Astrocyte of the spinal cord (primary cell): ENCODE results near the gene TUBAL3.

Experiments used
- DNase-seq: peaks from one replicate; pipeline ENCODE4 v3.0.0; 2011; ENCODE audit warnings: low read depth, low spot score
- H3K4me3 ChIP-seq: 2 replicates; pipeline ENCODE4 v1.5.1; 2011; ENCODE audit warnings: low read depth, mild to moderate bottlenecking, low read length, moderate library complexity
- in situ Hi-C: cut with HindIII; loops from 2 replicates; pipeline ENCODE4 v1.10.0; 2017; ENCODE audit warnings: low sequenced_read_pairs
- TF ChIP-seq, protein P1 (sequence below): IDR thresholded peaks from 2 replicates; pipeline ENCODE4 v1.5.1; 2012; ENCODE audit warnings: low read depth, mild to moderate bottlenecking, low read length, inconsistent platforms

The TUBAL3 gene

DNA sequence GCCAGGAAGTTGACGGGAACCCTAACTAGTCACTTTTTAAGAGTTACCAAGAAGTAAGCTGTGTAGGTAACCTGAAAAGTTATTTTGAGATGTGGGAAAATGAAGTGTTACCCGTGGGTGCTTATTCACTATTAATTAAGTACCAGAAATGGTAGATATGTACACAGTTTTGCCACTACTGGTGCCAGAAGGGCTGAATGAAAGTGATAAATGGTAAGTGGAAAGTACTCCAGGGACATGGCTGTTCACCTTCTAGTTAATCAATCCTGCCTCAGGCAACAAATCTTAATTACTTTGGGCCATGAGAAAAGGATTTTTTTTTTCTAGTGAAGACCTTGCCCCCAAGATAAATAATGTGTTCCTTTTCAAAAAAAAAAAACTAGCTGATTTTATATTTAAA lies 23.5 kb upstream of the TUBAL3 start:
- H3K4me3 ChIP-seq: no peak overlapping the region
- DNase-seq: no peak
- in situ Hi-C loops: no loop called here
- TF ChIP-seq, protein P1, sequence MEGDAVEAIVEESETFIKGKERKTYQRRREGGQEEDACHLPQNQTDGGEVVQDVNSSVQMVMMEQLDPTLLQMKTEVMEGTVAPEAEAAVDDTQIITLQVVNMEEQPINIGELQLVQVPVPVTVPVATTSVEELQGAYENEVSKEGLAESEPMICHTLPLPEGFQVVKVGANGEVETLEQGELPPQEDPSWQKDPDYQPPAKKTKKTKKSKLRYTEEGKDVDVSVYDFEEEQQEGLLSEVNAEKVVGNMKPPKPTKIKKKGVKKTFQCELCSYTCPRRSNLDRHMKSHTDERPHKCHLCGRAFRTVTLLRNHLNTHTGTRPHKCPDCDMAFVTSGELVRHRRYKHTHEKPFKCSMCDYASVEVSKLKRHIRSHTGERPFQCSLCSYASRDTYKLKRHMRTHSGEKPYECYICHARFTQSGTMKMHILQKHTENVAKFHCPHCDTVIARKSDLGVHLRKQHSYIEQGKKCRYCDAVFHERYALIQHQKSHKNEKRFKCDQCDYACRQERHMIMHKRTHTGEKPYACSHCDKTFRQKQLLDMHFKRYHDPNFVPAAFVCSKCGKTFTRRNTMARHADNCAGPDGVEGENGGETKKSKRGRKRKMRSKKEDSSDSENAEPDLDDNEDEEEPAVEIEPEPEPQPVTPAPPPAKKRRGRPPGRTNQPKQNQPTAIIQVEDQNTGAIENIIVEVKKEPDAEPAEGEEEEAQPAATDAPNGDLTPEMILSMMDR: no peak

DNA sequence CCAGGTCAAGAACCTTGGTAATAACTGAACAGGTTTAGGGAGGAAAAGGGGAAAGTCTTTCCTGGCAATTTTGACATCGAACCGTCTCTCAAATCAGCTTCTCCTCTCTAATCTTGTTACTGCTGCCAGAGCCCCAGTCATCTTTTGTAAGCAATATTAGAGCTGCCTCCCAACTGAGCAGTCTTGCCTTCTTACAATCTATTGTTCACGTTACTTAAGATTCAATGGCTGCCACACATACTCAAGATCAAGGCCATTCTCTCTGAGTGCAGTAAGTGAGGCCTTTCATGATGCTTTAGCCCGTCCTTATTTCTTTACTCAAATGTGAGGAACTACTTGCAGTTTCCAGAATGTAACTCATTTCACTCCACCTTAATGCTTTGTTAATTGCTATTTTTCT lies 20.1 kb upstream of the TUBAL3 start:
- in situ Hi-C loops: no loop called here
- TF ChIP-seq, protein P1: no peak
- H3K4me3 ChIP-seq: no peak overlapping the region
- DNase-seq: no peak

DNA sequence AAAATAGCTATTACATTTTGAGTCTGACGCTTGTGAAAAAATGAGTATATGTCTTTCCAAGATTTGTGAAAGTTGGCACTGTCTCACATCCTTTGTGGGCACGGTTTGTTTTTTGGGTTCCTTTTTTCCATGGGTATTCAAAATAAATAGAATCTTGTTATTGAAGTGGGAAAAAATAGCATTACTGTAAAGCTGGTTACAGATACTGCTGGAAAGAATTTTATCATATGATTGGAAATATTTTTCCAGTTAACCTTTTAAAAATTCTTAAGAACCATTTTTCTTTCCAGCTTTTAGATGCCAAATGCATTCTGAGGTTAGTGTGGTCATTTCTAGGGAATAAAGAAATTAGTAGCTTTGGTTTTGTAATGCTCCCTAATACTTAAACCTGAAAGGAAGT lies 19.1 kb upstream of the TUBAL3 start:
- H3K4me3 ChIP-seq: no peak overlapping the region
- DNase-seq: no peak
- TF ChIP-seq, protein P1: no peak
- in situ Hi-C loops: no loop called here

DNA sequence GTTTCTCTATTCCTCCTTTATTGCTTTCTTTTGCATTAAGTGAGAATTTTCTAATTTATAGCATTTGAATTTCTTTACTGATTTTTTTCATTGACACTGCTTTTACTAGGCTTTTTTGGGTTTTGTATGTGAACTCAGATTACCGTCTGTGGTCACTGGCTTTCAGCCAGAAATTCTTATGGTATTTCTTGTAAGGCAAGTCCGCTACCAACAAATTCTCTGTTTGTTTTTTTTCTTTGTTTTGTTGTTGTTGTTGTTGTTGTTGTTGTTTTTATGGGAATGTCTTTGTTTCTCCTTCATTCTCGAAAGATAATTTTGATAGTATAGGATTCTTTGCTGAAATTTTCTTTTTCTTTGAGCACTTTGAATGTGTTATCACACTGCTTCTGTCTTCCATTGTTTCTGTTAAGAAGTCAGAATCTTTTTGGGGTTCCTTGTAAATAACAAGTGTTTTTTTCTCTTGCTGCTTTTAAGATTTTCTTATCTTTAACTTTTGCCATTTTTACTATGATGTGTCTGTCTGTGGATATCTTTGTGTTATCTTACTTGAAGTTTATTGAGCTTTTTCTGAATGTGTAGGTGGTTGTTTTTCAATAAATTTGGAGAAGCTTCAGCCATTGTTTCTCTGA lies 15.0 kb upstream of the TUBAL3 start:
- no peak overlapping the region for H3K4me3 ChIP-seq
- in situ Hi-C loops: no loop called here
- DNase-seq: peak; percentile 33
- TF ChIP-seq, protein P1: no peak

DNA sequence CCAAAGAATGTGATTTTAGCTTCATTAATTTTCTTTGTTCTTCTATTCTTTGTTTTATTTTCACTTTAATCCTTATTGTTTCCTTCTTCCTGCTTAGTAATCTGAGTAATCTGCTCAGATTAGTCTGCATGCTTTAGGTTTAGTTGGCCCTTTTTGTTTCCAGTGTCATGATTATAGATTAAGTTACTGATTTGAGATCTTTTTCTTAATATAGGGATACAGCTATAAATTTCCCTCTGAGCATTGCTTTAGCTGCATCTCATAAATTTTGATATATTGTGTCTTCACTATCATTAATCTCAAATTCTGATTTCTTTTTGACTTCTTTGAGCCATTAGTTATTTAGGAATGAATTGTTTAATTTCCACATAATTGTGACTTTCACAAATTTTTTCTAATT lies 14.0 kb upstream of the TUBAL3 start:
- no peak for DNase-seq

GRCh38 chr10:5416981-5417380 lies 12.4 kb upstream of the TUBAL3 start:
- in situ Hi-C loops: no loop called here
- TF ChIP-seq, protein P1: no peak
- no peak for DNase-seq
- no peak overlapping the region for H3K4me3 ChIP-seq

More for the DNA sequence above, 14.0 kb upstream of the TUBAL3 start:
- in situ Hi-C loops: no loop called here
- no peak overlapping the region for H3K4me3 ChIP-seq
- TF ChIP-seq, protein P1: no peak
